Small intestine (tissue), 7 donors: ENCODE results near the gene CHRNA4. TPM values are rescaled to one million over a fixed set of nuclear protein-coding genes. Genes with fewer than 3 reads are reported as not detected.

ENCODE experiments used
- DNase-seq, 2 donors: peaks; one replicate each; pipeline versions ENCODE4 v3.0.0 to v3.0.0-alpha.2; 2013
- FAIRE-seq: peaks from 2 replicates; lab custom pipeline; 2012; peaks lifted over from hg19 to GRCh38; lab: Jason Lieb, UNC
- H3K27ac ChIP-seq, 3 donors: one replicate each; pipeline ENCODE4 v1.5.1; 2013; ENCODE audit warnings: low read length in 2 of 3, mild to moderate bottlenecking in 2 of 3, control low read depth in 1 of 3, inconsistent platforms in 1 of 3, low read depth in 1 of 3, moderate library complexity in 1 of 3
- H3K27me3 ChIP-seq, 3 donors: one replicate each; pipeline ENCODE4 v1.6.1; 2013; ENCODE audit warnings: low read length in 3 of 3, inconsistent platforms in 1 of 3; ENCODE audit not compliant: control insufficient read depth in 3 of 3, insufficient read depth in 3 of 3
- H3K36me3 ChIP-seq, 3 donors: one replicate each; pipeline ENCODE4 v1.6.1; 2013; ENCODE audit warnings: low read length in 3 of 3, inconsistent platforms in 1 of 3, low read depth in 1 of 3, mild to moderate bottlenecking in 1 of 3, moderate library complexity in 1 of 3; ENCODE audit not compliant: control insufficient read depth in 3 of 3, insufficient read depth in 2 of 3
- H3K4me1 ChIP-seq, 3 donors: one replicate each; pipeline ENCODE4 v1.6.1; 2013; ENCODE audit warnings: low read length in 2 of 3, inconsistent platforms in 1 of 3, low read depth in 1 of 3, mild to moderate bottlenecking in 1 of 3, moderate library complexity in 1 of 3; ENCODE audit not compliant: control insufficient read depth in 3 of 3, insufficient read depth in 2 of 3
- H3K4me3 ChIP-seq, 3 donors: one replicate each; pipeline ENCODE4 v1.5.1; 2013; ENCODE audit warnings: low read length in 3 of 3, control low read depth in 1 of 3, inconsistent platforms in 1 of 3, low read depth in 1 of 3, mild to moderate bottlenecking in 1 of 3, moderate library complexity in 1 of 3
- H3K9me3 ChIP-seq, 2 donors: one replicate each; pipeline ENCODE4 v1.6.1; 2013; ENCODE audit warnings: low read depth in 1 of 2, low read length in 1 of 2; ENCODE audit not compliant: control insufficient read depth in 2 of 2, insufficient read depth in 1 of 2
- WGBS, 3 donors: extraction: QIAGEN DNeasy Blood & Tissue Kit; methylation state at CpG; one replicate each; pipeline ENCODE4 v1.1.7; 2013; 5-methylcytosine and 5-hydroxymethylcytosine counted together
- polyA plus RNA-seq, 4 donors: library from polyadenylated mRNA; stranded (reverse) in 3 of 4; unstranded in 1 of 4; fragments of 200-250 nt in 3 of 4; fragments of 120-200 nt in 1 of 4; gene quantifications; one replicate each; pipeline versions ENCODE4 v1.2.1 to v1.2.3, GENCODE V29; 2013
- donor health status: healthy with polysubstance abuse.
- donor health status: control.
- donor health status: control.
- donor health status: Bipolar disorder and iron deficiency.
- donor health status: healthy.

Gene CHRNA4
- polyA plus RNA-seq, 4 donors, result 0.01 to 0.87 TPM; not detected in 2

DNA sequence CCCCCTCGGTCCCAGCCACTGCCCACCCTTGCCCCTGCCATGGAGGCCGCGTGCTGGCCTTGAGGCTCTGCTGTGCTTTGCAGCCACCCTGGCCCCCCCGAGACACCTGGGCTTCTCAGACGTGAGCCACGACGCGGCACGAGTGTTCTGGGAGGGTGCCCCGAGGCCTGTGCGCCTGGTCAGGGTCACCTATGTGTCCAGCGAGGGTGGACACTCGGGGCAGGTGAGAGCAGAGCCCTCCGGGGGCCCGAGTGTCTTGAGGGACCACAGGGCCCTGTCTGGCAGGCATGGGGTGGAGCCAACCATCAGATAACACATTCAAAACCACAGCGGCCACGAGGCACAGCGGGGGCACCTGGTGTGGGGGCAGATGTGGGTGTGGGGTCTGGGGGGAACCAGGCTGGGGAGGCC lies 49.3 kb downstream of the CHRNA4 start:
- FAIRE-seq (no peak), DNase-seq (no peak)
- no peaks in the 10 kb centered on the region for H3K27me3 ChIP-seq
- no peaks in the 10 kb centered on the region for H3K4me1 ChIP-seq
- H3K27ac ChIP-seq, result no peak overlapping the region
- WGBS, 3 donors, result 47 to 70% (median 57%) methylated on average over 16 to 18 of the region's 18 CpGs
- no peaks in the 10 kb centered on the region for H3K9me3 ChIP-seq
- no peaks in the 10 kb centered on the region for H3K36me3 ChIP-seq
- H3K4me3 ChIP-seq, result no peak overlapping the region

DNA sequence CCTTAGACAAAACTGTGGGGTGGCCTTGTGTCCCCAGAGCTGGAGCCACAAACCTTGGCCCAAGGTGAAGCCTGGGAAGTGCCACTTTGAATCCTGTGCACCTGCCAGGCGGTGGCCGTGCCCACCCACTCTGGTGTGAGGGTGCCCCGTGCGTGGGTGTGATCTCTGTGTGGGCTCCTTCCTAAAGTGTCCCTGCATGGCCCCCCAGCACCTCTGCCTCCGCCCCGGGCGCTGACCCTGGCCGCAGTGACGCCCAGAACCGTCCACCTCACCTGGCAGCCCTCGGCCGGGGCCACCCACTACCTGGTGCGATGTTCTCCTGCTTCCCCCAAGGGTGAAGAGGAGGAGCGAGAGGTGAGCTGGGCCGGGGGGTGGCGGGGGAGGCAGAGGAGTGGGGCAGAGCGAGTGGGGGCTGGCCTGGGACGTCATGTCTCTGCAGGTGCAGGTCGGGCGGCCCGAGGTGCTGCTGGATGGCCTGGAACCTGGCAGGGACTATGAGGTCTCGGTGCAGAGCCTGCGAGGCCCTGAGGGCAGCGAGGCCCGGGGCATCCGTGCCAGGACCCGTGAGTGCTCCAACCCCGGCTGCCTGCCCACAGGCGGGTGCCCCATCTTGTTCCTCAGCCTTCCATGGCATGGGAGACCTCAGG lies 49.8 kb downstream of the CHRNA4 start:
- DNase-seq, result no peak
- WGBS, 3 donors, result 66 to 86% (median 74%) methylated on average over 28 to 29 of the region's 29 CpGs
- Histone ChIP-seq H3K27ac (no peak overlapping the region), H3K4me1 (no peaks in the 10 kb centered on the region), H3K9me3 (no peaks in the 10 kb centered on the region), H3K4me3 (no peak overlapping the region), H3K36me3 (no peaks in the 10 kb centered on the region), H3K27me3 (no peaks in the 10 kb centered on the region)
- FAIRE-seq, result no peak

GRCh38 chr20:63310265-63310991 lies 50.7 kb downstream of the CHRNA4 start:
- H3K9me3 ChIP-seq, result no peaks in the 10 kb centered on the region
- H3K4me1 ChIP-seq, result no peaks in the 10 kb centered on the region
- 42 to 75% (median 60%) methylated on average over 19 to 20 of the region's 20 CpGs for WGBS, 3 donors
- H3K36me3 ChIP-seq, result no peaks in the 10 kb centered on the region
- no peak for DNase-seq
- H3K27me3 ChIP-seq, result peaks cover 0 to 4% (median 0%) of the 10 kb centered on the region in 3 donors
- FAIRE-seq, result no peak
- H3K27ac ChIP-seq, result no peak overlapping the region
- H3K4me3 ChIP-seq, result no peak overlapping the region

DNA sequence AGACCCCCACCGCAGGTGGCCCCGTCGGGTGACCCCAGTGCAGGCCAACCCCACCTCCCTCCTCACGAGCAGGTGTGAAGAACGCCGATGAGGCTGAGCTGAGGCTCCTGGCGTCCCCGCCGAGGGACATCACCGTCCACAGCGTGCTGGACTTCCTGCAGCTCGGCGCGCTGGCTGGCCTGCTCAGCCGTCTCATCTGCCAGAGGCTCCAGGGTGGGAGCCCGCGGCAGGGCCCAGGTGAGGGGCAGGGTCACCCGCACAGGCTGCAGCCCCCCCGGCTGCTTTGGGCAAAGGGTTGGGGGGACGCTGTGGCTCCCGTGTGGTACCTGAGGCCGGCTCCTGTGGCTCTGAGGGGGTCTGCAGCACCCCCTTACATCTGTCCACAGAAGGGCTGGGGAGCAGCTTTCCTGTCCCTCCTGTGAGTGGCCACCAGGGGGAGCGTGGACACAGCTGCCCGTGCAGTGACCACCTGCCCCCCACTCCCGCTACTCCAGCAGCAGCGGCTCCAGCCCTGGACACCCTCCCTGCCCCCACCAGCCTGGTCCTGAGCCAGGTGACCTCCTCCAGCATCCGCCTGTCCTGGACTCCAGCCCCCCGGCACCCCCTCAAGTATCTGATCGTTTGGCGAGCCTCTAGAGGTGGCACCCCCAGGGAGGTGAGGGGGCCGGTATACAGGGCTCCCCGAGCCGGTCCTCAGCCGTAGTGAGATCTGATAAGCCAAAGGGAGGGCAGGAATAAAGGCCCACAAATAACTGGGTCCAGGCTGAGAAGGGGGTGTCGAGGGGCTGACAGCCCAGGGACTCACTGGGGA lies 51.7 kb downstream of the CHRNA4 start:
- 44 to 53% (median 45%) methylated on average over 34 to 35 of the region's 35 CpGs for WGBS, 3 donors
- no peak for FAIRE-seq

GRCh38 chr20:63308218-63308911 lies 52.8 kb downstream of the CHRNA4 start:
- DNase-seq, result no peak
- Histone ChIP-seq H3K4me1 (no peaks in the 10 kb centered on the region), H3K4me3 (no peak overlapping the region), H3K27me3 (peaks cover 0 to 4% (median 0%) of the 10 kb centered on the region in 3 donors), H3K27ac (no peak overlapping the region), H3K36me3 (no peaks in the 10 kb centered on the region), H3K9me3 (no peaks in the 10 kb centered on the region)
- no peak for FAIRE-seq
- 66 to 82% (median 78%) methylated on average over 27 to 30 of the region's 30 CpGs for WGBS, 3 donors

More for the DNA sequence above, 51.7 kb downstream of the CHRNA4 start:
- no peaks in the 10 kb centered on the region for H3K36me3 ChIP-seq
- H3K27ac ChIP-seq, result no peak overlapping the region
- no peaks in the 10 kb centered on the region for H3K4me1 ChIP-seq
- H3K9me3 ChIP-seq, result no peaks in the 10 kb centered on the region
- peak; percentile 8 to 51 for DNase-seq
- no peak overlapping the region for H3K4me3 ChIP-seq
- peaks cover 0 to 4% (median 0%) of the 10 kb centered on the region in 3 donors for H3K27me3 ChIP-seq

GRCh38 chr20:63307538-63308217 lies 53.5 kb downstream of the CHRNA4 start:
- 55 to 74% (median 56%) methylated on average over 23 of the region's 23 CpGs for WGBS, 3 donors
- no peak overlapping the region for H3K27ac ChIP-seq
- no peaks in the 10 kb centered on the region for H3K4me1 ChIP-seq
- H3K27me3 ChIP-seq, result peaks cover 0 to 4% (median 0%) of the 10 kb centered on the region in 3 donors
- FAIRE-seq, result no peak
- no peak overlapping the region for H3K4me3 ChIP-seq
- no peak for DNase-seq
- no peaks in the 10 kb centered on the region for H3K9me3 ChIP-seq
- no peaks in the 10 kb centered on the region for H3K36me3 ChIP-seq

GRCh38 chr20:63306673-63307537 lies 54.2 kb downstream of the CHRNA4 start:
- 83 to 85% (median 84%) methylated on average over 31 to 35 of the region's 35 CpGs for WGBS, 3 donors
- no peak overlapping the region for H3K27ac ChIP-seq
- H3K27me3 ChIP-seq, result peaks cover 0 to 4% (median 0%) of the 10 kb centered on the region in 3 donors
- no peak overlapping the region for H3K4me3 ChIP-seq
- H3K9me3 ChIP-seq, result no peaks in the 10 kb centered on the region
- DNase-seq (no peak), FAIRE-seq (no peak)
- no peaks in the 10 kb centered on the region for H3K4me1 ChIP-seq
- H3K36me3 ChIP-seq, result no peaks in the 10 kb centered on the region
